Panc1 (cell line): Measurements from ENCODE around the gene NUP210. TPM values are rescaled to one million over a fixed set of nuclear protein-coding genes. Genes with fewer than 3 reads are reported as not detected.

Experiments used
- ATAC-seq: fragments of 200-7000 bp; cut with Tn5 transposase; 2 replicates; pipeline ENCODE4 v1.9.1; 2020; ENCODE audit warnings: mild to moderate bottlenecking, moderate library complexity
- BruUV-seq: library from RNA; stranded (reverse); fragments of 400-500 nt; replicated peaks from 2 replicates; lab custom pipeline; 2021; lab: Mats Ljungman, UMichigan
- CTCF ChIA-PET: fragments of 300-600 bp; sonication (Branson Sonifier 250); formaldehyde crosslinking; loops from one replicate; lab custom pipeline; 2022; ENCODE audit warnings: antibody characterized with exemption; lab: Charles Lee
- POLR2A ChIA-PET: fragments of 300-600 bp; sonication (Branson Sonifier 250); formaldehyde crosslinking; loops from one replicate; lab custom pipeline; 2022; ENCODE audit warnings: antibody characterized with exemption; lab: Charles Lee
- DNase-seq: peaks from one replicate; pipeline ENCODE4 v3.0.0-alpha.2; 2010; ENCODE audit warnings: low read depth, low spot score
- H3K27ac ChIP-seq: 2 replicates; pipeline ENCODE4 v1.5.1; 2011; ENCODE audit warnings: mild to moderate bottlenecking, low read length, inconsistent platforms
- H3K27me3 ChIP-seq: fragments of 200-500 bp; sonication (Bioruptor generic); 2 replicates; pipeline ENCODE4 v1.6.0; 2014; ENCODE audit warnings: low read length, inconsistent platforms; ENCODE audit not compliant: control insufficient read depth, insufficient read depth
- H3K36me3 ChIP-seq: fragments of 200-500 bp; sonication (Bioruptor generic); 2 replicates; pipeline ENCODE4 v1.5.1; 2014; ENCODE audit warnings: inconsistent platforms, mild to moderate bottlenecking, low read length, moderate library complexity; ENCODE audit not compliant: control insufficient read depth, insufficient read depth
- H3K4me1 ChIP-seq: 2 replicates; pipeline ENCODE4 v1.5.1; 2011; ENCODE audit warnings: inconsistent platforms, mild to moderate bottlenecking, low read length, moderate library complexity; ENCODE audit not compliant: control insufficient read depth, insufficient read depth
- H3K4me3 ChIP-seq, 2 experiments: 2 replicates each; pipeline ENCODE4 v1.5.1; 2011 to 2012; ENCODE audit warnings: low read depth in 2 of 2, low read length in 2 of 2, mild to moderate bottlenecking in 2 of 2, inconsistent platforms in 1 of 2, moderate library complexity in 1 of 2
- H3K9me3 ChIP-seq: fragments of 200-500 bp; sonication (Bioruptor generic); 2 replicates; pipeline ENCODE4 v1.5.1; 2014; ENCODE audit warnings: low read depth, mild to moderate bottlenecking, inconsistent platforms, low read length, moderate library complexity; ENCODE audit not compliant: control insufficient read depth, insufficient read depth
- CTCF ChIP-seq: fragments of 450-650 bp; IDR thresholded peaks from 2 replicates; pipeline ENCODE4 v1.5.1; 2017; ENCODE audit warnings: mild to moderate bottlenecking
- POLR2AphosphoS5 ChIP-seq: IDR thresholded peaks from 2 replicates; pipeline ENCODE4 v1.6.1; 2012; ENCODE audit warnings: mild to moderate bottlenecking, low read depth, low read length, moderate library complexity
- REST ChIP-seq, 2 experiments: IDR thresholded peaks; 2 replicates each; pipeline ENCODE4 v1.6.1; 2011 to 2012; ENCODE audit warnings: low read depth in 2 of 2, control low read depth in 1 of 2, low read length in 1 of 2, mild to moderate bottlenecking in 1 of 2, moderate library complexity in 1 of 2; ENCODE audit not compliant: insufficient read depth in 1 of 2
- SIN3A ChIP-seq: IDR thresholded peaks from 2 replicates; pipeline ENCODE4 v1.6.1; 2012; ENCODE audit warnings: low read depth, mild to moderate bottlenecking, low read length, moderate library complexity, borderline replicate concordance; ENCODE audit not compliant: insufficient read depth
- TCF7L2 ChIP-seq: IDR thresholded peaks from 2 replicates; pipeline ENCODE4 v1.6.1; 2011; ENCODE audit warnings: mild to moderate bottlenecking, low read depth, low read length, inconsistent platforms
- in situ Hi-C: cut with HindIII; loops from 2 replicates; pipeline ENCODE4 v1.10.0; 2016; ENCODE audit warnings: low sequenced_read_pairs, low pct_unique_long_range_greater_than_20kb
- intact Hi-C: fragments of 100-400 bp; cut with micrococcal nuclease; formaldehyde crosslinking; loops from one replicate; pipeline ENCODE4 v1.10.0; 2022; ENCODE audit not compliant: unreplicated experiment
- total RNA-seq: library from RNA; stranded (reverse); gene quantifications from one replicate; pipeline ENCODE4 v1.2.1, GENCODE V29; 2021; ENCODE audit not compliant: unreplicated experiment

Gene NUP210
- total RNA-seq, 1 experiment from 2014 or later, result 36.8 TPM

GRCh38 chr3:13397316-13397715, 22.8 kb downstream of the NUP210 start:
- intact Hi-C loops, result no loop called here
- no peak for TF ChIP-seq TCF7L2
- TF ChIP-seq REST (IDR thresholded peaks at IDR 0.05; ENCODE audit: insufficient read depth in 1 of 2, low read depth in 2 of 2, low read length in 1 of 2), result no peak
- no peak for TF ChIP-seq POLR2AphosphoS5
- TF ChIP-seq SIN3A, result no peak
- no peak for TF ChIP-seq CTCF
- H3K27ac ChIP-seq, result no peak overlapping the region

GRCh38 chr3:13394363-13394762, 25.8 kb downstream of the NUP210 start:
- no peaks in the 10 kb centered on the region for H3K9me3 ChIP-seq
- no peak overlapping the region for H3K4me3 ChIP-seq
- H3K27me3 ChIP-seq, result no peaks in the 10 kb centered on the region
- H3K27ac ChIP-seq, result no peak overlapping the region
- ATAC-seq (no peak), DNase-seq (no peak)
- no peak for TF ChIP-seq POLR2AphosphoS5
- no peak for TF ChIP-seq SIN3A
- no peak for TF ChIP-seq CTCF
- no peak for TF ChIP-seq TCF7L2
- no peak for TF ChIP-seq REST (IDR thresholded peaks at IDR 0.05; ENCODE audit: insufficient read depth in 1 of 2, low read depth in 2 of 2, low read length in 1 of 2)
- no peaks in the 10 kb centered on the region for H3K4me1 ChIP-seq
- ChIA-PET CTCF (no interaction called here), POLR2A (no interaction called here)
- intact Hi-C loops, result no loop called here
- no TSS peak for BruUV-seq
- no peaks in the 10 kb centered on the region for H3K36me3 ChIP-seq
- in situ Hi-C loops, result no loop called here

More at GRCh38 chr3:13397316-13397715, 22.8 kb downstream of the NUP210 start:
- Histone ChIP-seq H3K9me3 (no peaks in the 10 kb centered on the region), H3K4me3 (no peak overlapping the region), H3K4me1 (no peaks in the 10 kb centered on the region), H3K27me3 (no peaks in the 10 kb centered on the region), H3K36me3 (no peaks in the 10 kb centered on the region)
- no peak for ATAC-seq
- ChIA-PET POLR2A (no interaction called here), CTCF (no interaction called here)
- in situ Hi-C loops, result no loop called here
- DNase-seq, result no peak
- BruUV-seq, result no TSS peak
